Loucy (cell line): ENCODE data around the gene PDE4D.

Source experiments
- H2AFZ ChIP-seq: fragments of 200-600 bp; sonication (generic); 2 replicates; pipeline ENCODE4 v1.6.0; 2016; ENCODE audit warnings: antibody characterized with exemption, mild to moderate bottlenecking, low read length, moderate library complexity
- H3F3A ChIP-seq: fragments of 200-600 bp; 2 replicates; pipeline ENCODE4 v1.6.0; 2016; ENCODE audit warnings: antibody characterized with exemption, low read depth, mild to moderate bottlenecking
- H3K27me3 ChIP-seq: fragments of 200-600 bp; sonication (generic); 2 replicates; pipeline ENCODE4 v1.6.1; 2014; ENCODE audit warnings: low read length, mild to moderate bottlenecking; ENCODE audit not compliant: insufficient read depth, poor library complexity, severe bottlenecking
- H3K36me3 ChIP-seq: fragments of 200-600 bp; sonication (generic); 2 replicates; pipeline ENCODE4 v1.6.1; 2016; ENCODE audit warnings: low read length; ENCODE audit not compliant: insufficient read depth
- H3K4me1 ChIP-seq: fragments of 200-600 bp; sonication (generic); 2 replicates; pipeline ENCODE4 v1.5.1; 2014; ENCODE audit warnings: low read length, mild to moderate bottlenecking; ENCODE audit not compliant: insufficient read depth, poor library complexity, severe bottlenecking
- H3K4me2 ChIP-seq: fragments of 200-600 bp; sonication (generic); 2 replicates; pipeline ENCODE4 v1.6.0; 2014; ENCODE audit warnings: antibody characterized with exemption, low read length, low read depth, mild to moderate bottlenecking; ENCODE audit not compliant: poor library complexity, severe bottlenecking
- H3K4me3 ChIP-seq: fragments of 200-600 bp; sonication (generic); 2 replicates; pipeline ENCODE4 v1.5.1; 2014; ENCODE audit warnings: low read length, mild to moderate bottlenecking, mixed read lengths; ENCODE audit not compliant: poor library complexity, severe bottlenecking
- H3K79me2 ChIP-seq: fragments of 200-600 bp; sonication (generic); 2 replicates; pipeline ENCODE4 v1.6.1; 2014; ENCODE audit warnings: low read length; ENCODE audit not compliant: insufficient read depth
- H3K9ac ChIP-seq: fragments of 200-600 bp; sonication (generic); 2 replicates; pipeline ENCODE4 v1.6.0; 2014; ENCODE audit warnings: mild to moderate bottlenecking, low read depth, low read length, moderate library complexity; ENCODE audit not compliant: poor library complexity, severe bottlenecking
- H3K9me2 ChIP-seq: fragments of 200-600 bp; sonication (generic); replicated peaks from 2 replicates; pipeline ENCODE4 v1.6.1; 2016; ENCODE audit warnings: low read depth, low read length, mixed read lengths
- H3K9me3 ChIP-seq: fragments of 200-600 bp; sonication (generic); 2 replicates; pipeline ENCODE4 v1.6.1; 2014; ENCODE audit warnings: mild to moderate bottlenecking, antibody characterized with exemption, low read length, low read depth; ENCODE audit not compliant: insufficient read depth
- H4K20me1 ChIP-seq: fragments of 200-600 bp; sonication (generic); 2 replicates; pipeline ENCODE4 v1.6.0; 2014; ENCODE audit warnings: antibody characterized with exemption, low read length, mild to moderate bottlenecking; ENCODE audit not compliant: insufficient read depth, poor library complexity, severe bottlenecking
- CTCF ChIP-seq: fragments of 200-600 bp; sonication (generic); conservative IDR thresholded peaks from 2 replicates; pipeline ENCODE4 v1.5.1; 2014; ENCODE audit warnings: mild to moderate bottlenecking, antibody characterized with exemption, low read length
- EZH2phosphoT487 ChIP-seq: fragments of 200-600 bp; IDR thresholded peaks from 2 replicates; pipeline ENCODE4 v1.6.1; 2018; ENCODE audit warnings: antibody characterized with exemption, mild to moderate bottlenecking, moderate library complexity, borderline replicate concordance

PDE4D gene

GRCh38 chr5:59790776-59791475 is 102.6 kb downstream of the PDE4D start:
- H3K9me3 ChIP-seq, result no peaks in the 10 kb centered on the region
- no peak overlapping the region for H2AFZ ChIP-seq
- no peaks in the 10 kb centered on the region for H3K9me2 ChIP-seq
- no peaks in the 10 kb centered on the region for H4K20me1 ChIP-seq
- H3K36me3 ChIP-seq, result no peaks in the 10 kb centered on the region
- H3K27me3 ChIP-seq, result no peaks in the 10 kb centered on the region
- TF ChIP-seq CTCF, result no peak
- TF ChIP-seq EZH2phosphoT487, result no peak
- no peak overlapping the region for H3K4me3 ChIP-seq
- no peaks in the 10 kb centered on the region for H3K4me1 ChIP-seq
- no peaks in the 10 kb centered on the region for H3F3A ChIP-seq
- no peak overlapping the region for H3K4me2 ChIP-seq
- H3K9ac ChIP-seq, result no peak overlapping the region
- no peaks in the 10 kb centered on the region for H3K79me2 ChIP-seq

- no peaks in the 10 kb centered on the region for H4K20me1 ChIP-seq
- H3K4me1 ChIP-seq, result no peaks in the 10 kb centered on the region
- no peaks in the 10 kb centered on the region for H3K36me3 ChIP-seq
- no peak overlapping the region for H2AFZ ChIP-seq
- no peaks in the 10 kb centered on the region for H3K9me2 ChIP-seq
- H3K27me3 ChIP-seq, result no peaks in the 10 kb centered on the region
- H3F3A ChIP-seq, result no peaks in the 10 kb centered on the region
- no peaks in the 10 kb centered on the region for H3K79me2 ChIP-seq
- H3K9ac ChIP-seq, result no peak overlapping the region
- no peak overlapping the region for H3K4me3 ChIP-seq
- no peak for TF ChIP-seq EZH2phosphoT487
- TF ChIP-seq CTCF, result no peak
- H3K4me2 ChIP-seq, result no peak overlapping the region
- H3K9me3 ChIP-seq, result no peaks in the 10 kb centered on the region
These were observed 103.2 kb downstream of the PDE4D start for GRCh38 chr5:59790376-59790775.

GRCh38 chr5:59789894-59790293 is 103.6 kb downstream of the PDE4D start:
- H3K9me2 ChIP-seq, result no peaks in the 10 kb centered on the region
- H3K9ac ChIP-seq, result no peak overlapping the region
- H3K36me3 ChIP-seq, result no peaks in the 10 kb centered on the region
- H4K20me1 ChIP-seq, result no peaks in the 10 kb centered on the region
- no peak for TF ChIP-seq CTCF
- no peak for TF ChIP-seq EZH2phosphoT487
- H3K4me2 ChIP-seq, result no peak overlapping the region
- no peak overlapping the region for H3K4me3 ChIP-seq
- no peaks in the 10 kb centered on the region for H3K4me1 ChIP-seq
- no peaks in the 10 kb centered on the region for H3K9me3 ChIP-seq
- H3K27me3 ChIP-seq, result no peaks in the 10 kb centered on the region
- H3F3A ChIP-seq, result no peaks in the 10 kb centered on the region
- no peak overlapping the region for H2AFZ ChIP-seq
- H3K79me2 ChIP-seq, result no peaks in the 10 kb centered on the region
